ENCODE results near the gene PCYOX1L.
A peak's percentile ranks its signal among the peaks of the same experiment; 100 is the strongest.

Gene PCYOX1L
- total RNA-seq = 26.8 to 50.9 reads per million in 2 donors

- DNase-seq = peak; percentile 92
Observed at GRCh38 chr5:149357370-149358293, at the start of gene PCYOX1L. Gene PCYOX1L, plus strand, starts transcription at chr5:149358046. Its CDS starts 23 bp downstream, at chr5:149358069.

GRCh38 chr5:149309354-149309753 is 48.5 kb upstream of the PCYOX1L start:
- no peak for DNase-seq

- DNase-seq = no peak
Observed at GRCh38 chr5:149310488-149310887, 47.4 kb upstream of the PCYOX1L start.

- DNase-seq = no peak
Observed at GRCh38 chr5:149310947-149311658, 46.7 kb upstream of the PCYOX1L start.

- DNase-seq = no peak
Observed at GRCh38 chr5:149313151-149313841, 44.5 kb upstream of the PCYOX1L start.

GRCh38 chr5:149314571-149315111 is 43.2 kb upstream of the PCYOX1L start:
- no peak for DNase-seq

- DNase-seq = no peak
Observed at GRCh38 chr5:149315753-149316152, 42.1 kb upstream of the PCYOX1L start.

GRCh38 chr5:149317281-149318048 is 40.4 kb upstream of the PCYOX1L start:
- DNase-seq = no peak

- no peak for DNase-seq
Observed at GRCh38 chr5:149319174-149319573, 38.7 kb upstream of the PCYOX1L start.

GRCh38 chr5:149320791-149321330 is 37.0 kb upstream of the PCYOX1L start:
- no peak for DNase-seq

GRCh38 chr5:149322518-149322917 is 35.3 kb upstream of the PCYOX1L start:
- DNase-seq = no peak

GRCh38 chr5:149323210-149323609 is 34.6 kb upstream of the PCYOX1L start:
- DNase-seq = no peak

- DNase-seq = no peak
Observed at GRCh38 chr5:149323621-149324205, 34.1 kb upstream of the PCYOX1L start.

- no peak for DNase-seq
Observed at GRCh38 chr5:149324641-149325040, 33.2 kb upstream of the PCYOX1L start.

GRCh38 chr5:149325166-149325735 is 32.6 kb upstream of the PCYOX1L start:
- DNase-seq = no peak

GRCh38 chr5:149325894-149326293 is 32.0 kb upstream of the PCYOX1L start:
- DNase-seq = no peak

- no peak for DNase-seq
Observed at GRCh38 chr5:149326611-149327010, 31.2 kb upstream of the PCYOX1L start.

- DNase-seq = no peak
Observed at GRCh38 chr5:149328177-149328576, 29.7 kb upstream of the PCYOX1L start.

GRCh38 chr5:149333711-149334443 is 24.0 kb upstream of the PCYOX1L start:
- DNase-seq = no peak

GRCh38 chr5:149337736-149338135 is 20.1 kb upstream of the PCYOX1L start:
- DNase-seq = no peak
